AG04450 (cell line): Measurements from ENCODE around the gene THBS3. TPM values are rescaled to one million over a fixed set of nuclear protein-coding genes. Genes with fewer than 3 reads are reported as not detected.
"Not testable (repeated sequence)": the region's sequence is repeated elsewhere in the genome, so short reads cannot be mapped to it uniquely, and the experiment has no call there.

Experiments
- CTCF ChIA-PET: fragments of 300-600, 350-600 bp; formaldehyde crosslinking; extraction: SDS; loops from one replicate; lab custom pipeline; 2022; ENCODE audit warnings: antibody characterized with exemption, inconsistent platforms; lab: Charles Lee
- POLR2A ChIA-PET: fragments of 350-600 bp; formaldehyde crosslinking; extraction: SDS; loops from one replicate; lab custom pipeline; 2021; ENCODE audit warnings: antibody characterized with exemption, inconsistent platforms; lab: Yijun Ruan, JAX
- DNase-seq: peaks from one replicate; pipeline ENCODE4 v3.0.0-alpha.2; 2011; ENCODE audit warnings: low read depth, low spot score
- H3K27ac ChIP-seq: one replicate; pipeline ENCODE4 v1.5.1; 2012; ENCODE audit warnings: low read depth, low read length, control low read depth
- H3K27me3 ChIP-seq: one replicate; pipeline ENCODE4 v1.6.0; 2012; ENCODE audit warnings: low read length; ENCODE audit not compliant: control insufficient read depth, insufficient read depth
- H3K4me3 ChIP-seq: 2 replicates; pipeline ENCODE4 v1.5.1; 2011; ENCODE audit warnings: mild to moderate bottlenecking, low read depth, low read length, control low read depth
- H3K9me3 ChIP-seq: 2 replicates; pipeline ENCODE4 v1.5.1; 2012; ENCODE audit warnings: low read length; ENCODE audit not compliant: control insufficient read depth, insufficient read depth
- CTCF ChIP-seq: IDR thresholded peaks from 2 replicates; pipeline ENCODE4 v1.5.1; 2011; ENCODE audit warnings: low read depth, low read length, control low read depth, inconsistent platforms
- polyA plus RNA-seq: library from polyadenylated mRNA; depleted of rRNA; stranded (reverse); fragments of >200 nt; gene quantifications from 2 replicates; pipeline ENCODE4 v1.2.3, GENCODE V29; 2011

Gene THBS3
- polyA plus RNA-seq, 1 experiment: 32.5 TPM

DNA sequence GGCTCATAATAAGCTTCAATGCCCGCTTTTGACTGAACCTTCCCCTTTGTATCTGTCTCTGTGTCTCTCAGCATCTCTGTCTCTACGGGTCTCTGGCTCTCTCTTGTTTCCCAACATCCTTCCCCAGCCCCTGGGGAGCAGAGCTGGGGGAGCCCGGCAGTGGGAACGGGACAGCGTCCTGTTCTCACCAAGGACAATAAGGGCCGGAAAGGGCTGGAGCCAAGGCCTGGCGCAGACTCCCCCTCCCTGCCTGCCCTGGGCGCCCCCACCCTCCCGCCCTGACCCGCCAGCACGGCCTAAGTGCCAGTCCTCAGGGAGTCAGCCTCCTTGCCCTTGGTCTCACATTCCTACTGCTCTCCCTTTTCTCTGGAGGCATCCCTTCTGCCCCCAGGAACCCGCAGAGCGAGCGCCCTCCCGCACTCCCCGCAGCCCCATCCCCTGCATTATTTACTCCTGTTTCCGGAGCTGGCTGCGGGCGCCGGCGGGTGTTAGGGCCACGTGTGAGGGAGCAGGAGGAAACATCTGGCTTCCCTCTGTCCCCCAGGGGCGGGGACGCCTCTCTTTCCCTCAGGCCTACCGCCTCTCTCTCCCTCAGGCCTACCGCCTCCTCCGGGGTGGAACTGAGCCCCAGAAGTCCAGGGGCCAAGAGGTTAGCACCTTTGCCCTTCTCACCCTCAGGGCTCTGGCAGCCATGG is 41.1 kb downstream of the THBS3 start:
- ChIA-PET CTCF (interaction anchor here (0.5 to 12.4 kb wide), 15 partner anchors 11 to 85 kb away, joined by 3 to 317 read pairs (median 7); partner anchors contain the start of gene DPM3), POLR2A (interaction anchor here (1.5 kb wide), 1 partner anchor 75 kb away, joined by 7 read pairs; no protein-coding TSS in a partner anchor)
- TF ChIP-seq CTCF: no peak
- Histone ChIP-seq H3K27me3 (no peaks in the 10 kb centered on the region), H3K9me3 (no peaks in the 10 kb centered on the region), H3K4me3 (no peak overlapping the region), H3K27ac (no peak overlapping the region)
- no peak for DNase-seq

GRCh38 chr1:155166051-155166470 is 41.6 kb downstream of the THBS3 start:
- POLR2A ChIA-PET: no interaction called here
- H3K9me3 ChIP-seq: no peaks in the 10 kb centered on the region
- H3K27ac ChIP-seq: no peak overlapping the region
- CTCF ChIA-PET: interaction anchor here (0.6 to 12.4 kb wide), 6 partner anchors 10 to 81 kb away, joined by 3 to 317 read pairs (median 10); no protein-coding TSS in a partner anchor
- DNase-seq: no peak
- no peak for TF ChIP-seq CTCF
- H3K4me3 ChIP-seq: no peak overlapping the region
- no peaks in the 10 kb centered on the region for H3K27me3 ChIP-seq

DNA sequence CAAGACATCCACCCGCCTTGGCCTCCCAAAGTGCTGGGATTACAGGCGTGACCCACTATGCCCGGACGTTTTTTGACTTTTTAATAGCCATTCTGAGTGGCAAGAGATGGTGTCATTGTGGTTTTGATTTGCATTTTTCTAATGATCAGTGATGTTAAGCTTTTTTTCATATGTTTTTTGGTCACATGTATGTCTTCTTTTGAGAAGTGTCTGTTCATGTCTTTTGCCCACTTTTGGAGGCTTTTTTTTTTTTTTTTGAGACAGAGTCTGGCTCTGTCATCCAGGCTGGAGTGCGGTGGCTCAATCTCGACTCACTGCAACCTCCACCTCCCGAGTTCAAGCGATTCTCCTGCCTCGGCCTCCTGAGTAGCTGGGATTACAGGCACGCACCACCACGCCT is 43.1 kb downstream of the THBS3 start:
- DNase-seq, H3K4me3 ChIP-seq, H3K9me3 ChIP-seq, H3K27ac ChIP-seq, POLR2A ChIA-PET, H3K27me3 ChIP-seq: not testable (repeated sequence)
- CTCF ChIA-PET: interaction anchor here (1.2 to 12.4 kb wide), 2 partner anchors 30 to 74 kb away, joined by 4 to 317 read pairs; no protein-coding TSS in a partner anchor

DNA sequence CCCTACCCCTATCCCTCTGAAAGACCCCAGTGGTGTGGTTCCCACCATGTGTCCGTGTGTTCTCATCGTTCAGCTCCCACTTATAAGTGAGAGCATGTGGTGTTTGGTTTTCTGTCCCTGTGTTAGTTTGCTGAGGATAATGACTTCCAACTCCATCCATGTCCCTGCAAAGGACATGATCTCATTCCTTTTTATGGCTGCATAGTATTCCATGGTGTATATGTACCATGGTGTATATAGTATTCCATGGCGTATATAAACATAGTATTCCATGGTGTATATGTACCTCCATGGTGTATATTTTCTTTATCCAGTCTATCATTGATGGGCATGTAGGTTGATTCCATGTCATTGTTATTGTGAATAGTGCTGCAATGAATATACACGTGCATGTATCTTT is 43.9 kb downstream of the THBS3 start:
- H3K27ac ChIP-seq, H3K4me3 ChIP-seq, POLR2A ChIA-PET, H3K9me3 ChIP-seq, DNase-seq, H3K27me3 ChIP-seq: not testable (repeated sequence)
- CTCF ChIA-PET: interaction anchor here (1.2 to 12.4 kb wide), 3 partner anchors 9 to 73 kb away, joined by 4 to 317 read pairs (median 8); partner anchors contain the start of gene KRTCAP2

DNA sequence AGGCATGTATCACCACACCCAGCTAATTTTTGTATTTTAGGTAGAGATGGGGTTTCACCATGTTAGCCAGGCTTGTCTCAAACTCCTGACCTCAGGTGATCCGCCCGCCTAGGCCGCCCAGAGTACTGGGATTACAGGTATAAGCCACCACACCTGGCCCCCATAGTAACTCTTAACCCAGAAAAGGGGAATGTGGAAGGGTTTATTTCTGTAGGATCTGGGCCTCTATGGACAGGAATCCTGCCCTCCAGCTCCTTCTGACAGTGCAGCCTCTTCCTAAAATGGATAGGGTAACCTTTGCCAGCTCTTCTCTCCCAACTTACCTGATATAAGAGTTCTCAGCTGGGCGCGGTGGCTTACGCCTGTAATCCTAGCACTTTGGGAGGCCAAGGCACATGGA is 45.1 kb downstream of the THBS3 start:
- ChIA-PET CTCF (interaction anchor here (0.7 to 12.4 kb wide), 3 partner anchors 10 to 72 kb away, joined by 6 to 317 read pairs (median 8); partner anchors contain the start of gene KRTCAP2), POLR2A (interaction anchor here (0.8 kb wide), 1 partner anchor 11 kb away, joined by 7 read pairs; no protein-coding TSS in a partner anchor)
- H3K4me3 ChIP-seq, H3K27ac ChIP-seq, DNase-seq, H3K27me3 ChIP-seq, H3K9me3 ChIP-seq: not testable (repeated sequence)

DNA sequence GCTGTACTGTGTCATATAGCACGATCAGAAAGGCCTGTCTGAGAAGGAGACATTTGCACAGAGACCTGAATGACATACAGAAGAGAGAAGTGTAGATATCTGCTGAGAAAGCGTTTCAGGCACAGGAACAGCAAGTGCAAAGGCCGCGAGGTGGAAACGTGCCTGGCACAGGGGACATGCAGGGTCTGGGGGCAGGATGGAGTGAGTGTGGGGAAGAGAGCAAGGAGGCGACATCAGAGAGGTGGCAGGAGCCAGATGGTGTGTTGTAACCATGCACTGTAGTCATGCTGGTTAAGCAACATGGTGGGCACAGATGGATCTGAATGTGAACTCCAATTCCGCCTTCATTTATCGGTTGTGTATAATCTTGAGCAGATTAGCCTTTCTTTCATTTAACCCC is 47.6 kb downstream of the THBS3 start:
- peaks cover 5% of the 10 kb centered on the region for H3K27me3 ChIP-seq
- H3K4me3 ChIP-seq: no peak overlapping the region
- no peak for DNase-seq
- no peak overlapping the region for H3K27ac ChIP-seq
- ChIA-PET CTCF (interaction anchor here (0.9 to 1.0 kb wide), 2 partner anchors 9 to 65 kb away, joined by 3 read pairs; no protein-coding TSS in a partner anchor), POLR2A (no interaction called here)
- no peaks in the 10 kb centered on the region for H3K9me3 ChIP-seq
- no peak for TF ChIP-seq CTCF
